Memory B cell (primary cell): Measurements from ENCODE around the gene CTBP2.
"Not testable (repeated sequence)": the region's sequence is repeated elsewhere in the genome, so short reads cannot be mapped to it uniquely, and the experiment has no call there.

Experiments used
- ATAC-seq: fragments of 150-1000 bp; cut with Tn5 transposase; 2 replicates; pipeline ENCODE4 v1.10.0; 2021; ENCODE audit warnings: low read depth, mild to moderate bottlenecking, moderate library complexity
- DNase-seq, 2 donors: peaks; one replicate each; pipeline ENCODE4 v3.0.0; 2022; ENCODE audit warnings: low spot score in 2 of 2
- H3K27ac Mint-ChIP-seq: one replicate; pipeline ENCODE4 v1.8.0; 2022; ENCODE audit warnings: mild to moderate bottlenecking, moderate library complexity, mixed read lengths
- H3K27me3 Mint-ChIP-seq: one replicate; pipeline ENCODE4 v1.8.0; 2022; ENCODE audit warnings: mixed read lengths
- H3K36me3 Mint-ChIP-seq: one replicate; pipeline ENCODE4 v1.8.0; 2022; ENCODE audit warnings: mild to moderate bottlenecking, mixed read lengths
- H3K4me1 Mint-ChIP-seq: one replicate; pipeline ENCODE4 v1.8.0; 2022; ENCODE audit warnings: mixed read lengths
- H3K4me3 Mint-ChIP-seq: one replicate; pipeline ENCODE4 v1.8.0; 2022; ENCODE audit warnings: mild to moderate bottlenecking, moderate library complexity, mixed read lengths
- H3K9me3 Mint-ChIP-seq: one replicate; pipeline ENCODE4 v1.8.0; 2022; ENCODE audit warnings: mixed read lengths

Gene CTBP2

DNA sequence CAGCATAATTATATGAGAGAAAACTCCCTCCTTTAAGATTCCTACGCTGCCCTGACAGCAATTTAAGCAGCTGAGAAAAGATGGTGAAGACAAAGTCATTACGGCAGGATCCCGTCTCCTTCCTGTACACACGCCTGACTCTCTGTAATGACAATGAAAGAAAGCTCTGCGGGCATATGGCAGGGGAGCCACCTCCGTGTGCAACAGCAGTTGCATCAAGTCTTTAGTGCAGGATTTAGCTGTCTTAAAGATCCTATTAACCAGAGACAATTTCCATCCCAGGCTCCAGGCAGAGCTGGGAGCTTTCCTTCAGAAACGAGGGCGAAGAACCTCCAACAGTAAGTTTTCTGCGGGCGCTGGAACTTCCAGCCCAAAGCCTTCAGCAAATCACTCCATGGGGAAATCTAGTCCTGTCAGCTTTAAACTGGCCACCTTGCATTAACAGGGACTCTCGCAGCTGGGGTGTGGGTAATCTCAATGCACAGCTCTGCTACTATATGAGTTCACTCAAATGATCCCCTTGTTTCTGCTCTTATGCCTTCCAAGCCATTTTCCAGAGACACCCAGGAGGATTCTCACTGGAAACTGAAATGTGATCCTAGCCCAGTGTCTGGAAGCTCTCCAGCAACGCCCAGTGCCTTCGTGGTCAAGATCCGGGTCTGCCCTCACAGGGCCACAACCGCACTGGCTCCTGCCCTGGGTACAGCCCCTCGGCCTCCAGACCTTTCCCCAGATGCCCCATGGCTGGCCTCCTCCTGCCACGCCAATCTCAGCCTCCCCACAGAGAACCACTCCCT is 74.9 kb downstream of the CTBP2 start:
- Mint-ChIP-seq H3K4me1 (no peaks in the 10 kb centered on the region), H3K4me3 (no peak overlapping the region), H3K27ac (no peak overlapping the region)

DNA sequence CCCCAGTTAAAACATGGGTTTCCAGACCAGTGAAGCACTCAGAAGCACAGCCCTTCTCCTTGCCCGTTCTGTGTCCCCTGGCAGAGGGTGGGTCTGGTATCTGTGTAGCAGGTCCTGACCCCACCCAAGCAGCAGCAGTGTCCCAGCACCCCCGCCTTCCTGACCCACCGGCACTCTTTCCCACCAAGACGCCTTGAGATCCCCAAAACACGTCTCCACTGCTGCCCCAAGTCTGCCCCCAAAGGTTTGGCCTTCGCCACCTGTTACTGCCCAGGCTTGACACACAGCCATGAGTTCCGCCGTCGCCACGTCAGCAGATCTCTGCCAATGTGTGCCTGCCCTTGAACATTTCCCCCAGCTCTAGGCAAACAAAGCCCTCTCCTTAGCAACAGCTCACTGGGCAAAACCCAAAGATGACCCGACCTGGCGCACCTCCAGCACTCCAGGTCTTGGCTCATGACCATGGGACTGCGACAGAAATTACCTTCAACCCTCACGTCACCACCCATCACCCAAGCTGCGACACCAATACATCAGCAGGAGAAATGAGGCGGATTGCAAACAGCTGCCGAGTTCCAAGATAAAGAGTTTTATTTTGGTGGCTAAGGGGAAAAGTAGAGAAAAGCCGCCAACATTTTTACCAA is 75.6 kb downstream of the CTBP2 start:
- H3K36me3 Mint-ChIP-seq, result no peaks in the 10 kb centered on the region
- H3K27me3 Mint-ChIP-seq, result peaks cover 14% of the 10 kb centered on the region
- DNase-seq (no peak), ATAC-seq (no peak)
- no peaks in the 10 kb centered on the region for H3K9me3 Mint-ChIP-seq
- H3K4me3 Mint-ChIP-seq, result no peak overlapping the region
- no peaks in the 10 kb centered on the region for H3K4me1 Mint-ChIP-seq
- H3K27ac Mint-ChIP-seq, result no peak overlapping the region

More for the DNA sequence above, 74.9 kb downstream of the CTBP2 start:
- peaks cover 14% of the 10 kb centered on the region for H3K27me3 Mint-ChIP-seq
- ATAC-seq (no peak), DNase-seq (no peak)
- H3K9me3 Mint-ChIP-seq, result no peaks in the 10 kb centered on the region
- no peaks in the 10 kb centered on the region for H3K36me3 Mint-ChIP-seq

DNA sequence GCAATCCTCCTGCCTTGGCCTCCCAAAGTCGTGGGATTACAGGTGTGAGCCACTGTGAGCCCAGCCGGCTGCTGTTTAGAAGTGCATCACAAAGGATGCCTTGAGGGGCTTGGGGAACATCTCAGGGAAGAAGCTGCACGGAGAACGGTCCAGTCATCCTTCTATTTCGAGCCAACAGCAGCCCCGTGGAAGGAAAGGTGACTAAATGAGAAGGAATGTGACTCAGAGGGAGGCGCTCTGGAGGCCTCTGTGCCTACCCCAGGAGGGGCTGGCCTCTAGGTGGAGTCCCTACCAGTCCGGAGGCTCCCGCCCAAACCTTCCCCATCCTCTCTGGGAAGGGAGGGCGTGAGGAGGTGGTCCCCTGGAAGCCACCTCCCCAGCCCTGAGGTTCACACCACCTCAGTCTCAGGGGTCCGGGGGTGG is 76.2 kb downstream of the CTBP2 start:
- ATAC-seq, result no peak
- Mint-ChIP-seq H3K27ac (no peak overlapping the region), H3K36me3 (no peaks in the 10 kb centered on the region), H3K9me3 (no peaks in the 10 kb centered on the region), H3K4me1 (no peaks in the 10 kb centered on the region), H3K4me3 (no peak overlapping the region), H3K27me3 (peaks cover 13% of the 10 kb centered on the region)
- DNase-seq, result no peak

DNA sequence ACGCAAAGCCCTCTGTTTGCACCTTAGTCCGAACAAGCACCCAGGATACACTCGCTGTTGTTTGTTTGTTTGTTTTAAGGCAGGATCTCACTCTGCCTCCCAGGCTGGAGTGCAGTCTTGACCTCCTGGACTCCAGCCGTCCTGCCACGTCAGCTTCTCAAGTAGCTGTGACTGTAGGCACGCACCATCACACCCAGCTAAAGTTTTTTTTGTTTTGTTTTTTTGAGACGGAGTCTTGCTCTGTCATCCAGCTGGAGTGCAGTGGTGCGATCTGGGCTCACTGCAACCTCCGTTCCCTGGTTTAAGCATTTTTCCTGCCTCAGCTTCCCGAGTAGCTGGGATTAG is 76.8 kb downstream of the CTBP2 start:
- DNase-seq (no peak), ATAC-seq (no peak)
- Mint-ChIP-seq H3K27me3 (peaks cover 13% of the 10 kb centered on the region), H3K4me3 (no peak overlapping the region), H3K9me3 (no peaks in the 10 kb centered on the region), H3K36me3 (no peaks in the 10 kb centered on the region), H3K4me1 (no peaks in the 10 kb centered on the region), H3K27ac (no peak overlapping the region)

DNA sequence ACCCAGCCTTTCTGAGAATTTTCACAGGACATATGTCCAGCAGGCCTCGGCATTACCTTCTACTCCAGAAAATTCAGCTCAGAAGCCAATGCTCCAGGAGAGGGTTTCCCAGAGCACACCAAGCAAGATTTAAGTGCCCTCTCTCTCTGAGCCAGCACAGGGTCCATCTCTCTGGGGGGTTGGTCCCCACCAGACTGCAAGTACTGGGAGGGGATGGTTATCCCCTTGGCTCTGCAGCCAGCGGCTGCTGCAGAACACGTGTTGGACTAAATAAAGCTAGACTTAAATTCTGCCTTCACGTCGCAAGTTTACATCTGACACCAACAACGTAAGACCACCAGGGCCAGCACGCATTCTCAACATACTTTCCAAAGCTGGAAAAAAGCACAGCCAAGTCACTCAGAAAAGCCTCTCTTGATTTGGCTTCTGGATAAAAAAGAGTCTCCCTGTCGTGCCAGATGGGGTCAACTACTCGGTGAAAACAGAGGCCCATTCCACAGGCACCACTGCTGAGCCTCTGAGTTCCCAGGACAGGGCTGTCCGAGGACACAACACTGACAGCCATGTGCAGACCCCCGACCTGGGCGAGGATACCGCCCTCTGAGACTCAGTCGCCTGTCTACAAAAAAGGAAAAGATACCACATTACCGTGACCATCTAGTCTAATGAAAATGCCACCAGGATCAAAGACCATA is 77.3 kb downstream of the CTBP2 start:
- no peaks in the 10 kb centered on the region for H3K4me1 Mint-ChIP-seq
- H3K4me3 Mint-ChIP-seq, result no peak overlapping the region
- ATAC-seq (no peak), DNase-seq (no peak)
- peaks cover 12% of the 10 kb centered on the region for H3K27me3 Mint-ChIP-seq
- H3K9me3 Mint-ChIP-seq, result no peaks in the 10 kb centered on the region
- no peaks in the 10 kb centered on the region for H3K36me3 Mint-ChIP-seq
- no peak overlapping the region for H3K27ac Mint-ChIP-seq

DNA sequence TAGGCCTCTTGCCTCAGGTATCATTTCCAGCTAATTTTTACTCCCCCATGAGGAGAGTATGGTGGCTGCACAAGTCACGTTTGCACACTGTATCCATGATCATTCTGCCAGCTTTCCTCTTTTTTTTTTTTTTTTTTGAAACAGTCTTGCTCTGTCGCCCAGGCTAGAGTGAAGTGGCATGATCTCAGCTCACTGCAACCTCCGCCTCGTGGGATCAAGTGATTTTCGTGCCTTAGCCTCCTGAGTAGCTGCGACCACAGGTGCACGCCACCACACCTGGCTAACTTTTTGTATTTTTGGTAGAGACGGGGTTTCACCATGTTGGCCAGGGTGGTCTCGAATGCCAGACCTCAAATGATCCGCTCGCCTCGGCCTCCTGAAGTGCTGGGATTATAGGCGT is 77.9 kb downstream of the CTBP2 start:
- not testable (repeated sequence) for H3K9me3 Mint-ChIP-seq, ATAC-seq, H3K4me3 Mint-ChIP-seq, H3K27ac Mint-ChIP-seq, H3K4me1 Mint-ChIP-seq, H3K36me3 Mint-ChIP-seq, DNase-seq, H3K27me3 Mint-ChIP-seq

DNA sequence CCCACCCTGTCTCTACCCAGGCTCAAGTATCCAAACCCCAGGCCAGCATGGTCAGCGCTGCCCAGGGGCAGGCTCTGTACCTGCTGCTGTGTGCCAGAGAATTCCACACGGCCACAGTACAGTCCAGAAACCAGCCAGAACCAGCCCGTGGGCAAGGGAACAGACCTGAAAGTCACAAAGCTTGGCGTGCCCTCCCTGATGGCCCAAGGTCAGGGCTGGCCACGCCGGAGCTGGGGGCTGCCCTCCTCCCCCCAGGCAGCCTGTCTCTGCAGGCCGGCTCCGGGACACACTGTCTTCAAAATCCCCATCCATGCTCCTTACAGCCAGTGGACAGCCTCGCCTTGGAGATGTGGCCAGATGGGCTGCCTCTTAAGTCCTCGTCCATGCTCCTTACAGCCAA is 78.4 kb downstream of the CTBP2 start:
- Mint-ChIP-seq H3K9me3 (no peaks in the 10 kb centered on the region), H3K36me3 (no peaks in the 10 kb centered on the region), H3K27ac (no peak overlapping the region), H3K4me1 (no peaks in the 10 kb centered on the region), H3K4me3 (no peak overlapping the region), H3K27me3 (peaks cover 8% of the 10 kb centered on the region)
- DNase-seq (no peak), ATAC-seq (no peak)

DNA sequence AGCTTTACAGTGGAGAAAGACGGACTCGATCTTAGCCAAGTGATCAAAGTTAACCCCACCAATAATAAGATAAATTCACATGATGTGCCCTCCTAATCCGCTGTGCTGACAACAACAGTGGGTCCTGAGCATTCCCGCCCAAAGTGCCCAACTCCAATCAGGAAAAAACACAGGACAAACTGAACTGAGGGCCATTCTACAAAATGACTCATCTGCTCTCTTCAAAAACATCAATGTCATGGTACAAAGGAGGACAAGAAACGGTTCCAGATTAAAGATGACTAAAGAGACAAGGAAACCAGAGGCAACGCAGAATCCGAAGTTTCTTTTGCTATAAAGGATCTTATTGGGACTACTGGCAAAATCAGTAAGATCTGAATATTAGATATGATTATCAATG is 79.4 kb downstream of the CTBP2 start:
- no peak overlapping the region for H3K27ac Mint-ChIP-seq
- H3K9me3 Mint-ChIP-seq, result no peaks in the 10 kb centered on the region
- ATAC-seq (no peak), DNase-seq (no peak)
- H3K4me1 Mint-ChIP-seq, result no peaks in the 10 kb centered on the region
- H3K27me3 Mint-ChIP-seq, result peaks cover 12% of the 10 kb centered on the region
- H3K4me3 Mint-ChIP-seq, result no peak overlapping the region
- no peaks in the 10 kb centered on the region for H3K36me3 Mint-ChIP-seq

DNA sequence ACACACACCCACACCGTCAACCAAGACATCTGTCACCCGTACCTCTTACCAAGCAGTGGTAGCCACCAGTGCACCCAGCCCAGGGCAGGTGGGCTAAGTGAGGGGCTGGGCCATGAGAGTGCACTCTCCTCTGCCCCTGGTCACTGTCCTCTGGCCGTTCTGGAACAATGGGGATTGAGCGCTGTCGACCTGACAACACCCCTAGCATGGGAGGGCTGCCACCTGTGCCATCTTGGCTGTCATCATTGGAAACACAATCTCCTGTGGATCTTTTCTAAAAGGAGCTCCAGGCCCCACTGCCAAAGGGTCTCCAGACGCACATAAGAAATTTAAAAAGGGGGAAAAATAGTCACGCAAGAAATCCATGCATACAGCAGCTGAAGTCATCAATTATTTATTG is 80.1 kb downstream of the CTBP2 start:
- Mint-ChIP-seq H3K4me3 (no peak overlapping the region), H3K27ac (no peak overlapping the region), H3K36me3 (no peaks in the 10 kb centered on the region), H3K4me1 (no peaks in the 10 kb centered on the region), H3K9me3 (no peaks in the 10 kb centered on the region), H3K27me3 (peaks cover 13% of the 10 kb centered on the region)
- no peak for ATAC-seq
- no peak for DNase-seq

DNA sequence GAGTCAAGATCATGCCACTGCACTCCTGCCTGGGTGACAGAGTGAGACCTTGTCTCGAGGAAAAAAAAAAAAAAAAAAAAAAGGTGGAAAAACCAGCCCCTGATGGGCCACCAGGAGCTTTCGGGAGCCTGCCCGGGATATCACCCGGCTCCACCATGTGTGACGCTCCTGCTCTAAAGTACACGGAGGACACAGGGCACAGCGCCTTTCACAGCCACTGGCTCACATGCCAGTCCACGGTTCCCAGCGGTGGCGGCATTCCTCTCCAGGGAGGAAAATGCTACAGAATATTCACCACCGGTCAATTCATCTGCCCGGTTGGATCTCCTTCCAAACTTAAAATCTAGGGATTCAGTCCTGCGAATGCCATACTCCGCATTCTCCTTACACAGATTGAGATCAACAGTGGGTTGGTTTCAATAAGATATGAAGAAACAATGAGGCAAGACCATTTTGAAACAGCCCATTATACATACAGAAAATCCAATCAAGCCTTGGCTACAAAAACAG is 81.2 kb downstream of the CTBP2 start:
- Mint-ChIP-seq H3K4me1 (no peaks in the 10 kb centered on the region), H3K4me3 (no peak overlapping the region), H3K36me3 (no peaks in the 10 kb centered on the region), H3K27me3 (peaks cover 11% of the 10 kb centered on the region), H3K27ac (no peak overlapping the region), H3K9me3 (no peaks in the 10 kb centered on the region)
- DNase-seq, result no peak
- ATAC-seq, result no peak

DNA sequence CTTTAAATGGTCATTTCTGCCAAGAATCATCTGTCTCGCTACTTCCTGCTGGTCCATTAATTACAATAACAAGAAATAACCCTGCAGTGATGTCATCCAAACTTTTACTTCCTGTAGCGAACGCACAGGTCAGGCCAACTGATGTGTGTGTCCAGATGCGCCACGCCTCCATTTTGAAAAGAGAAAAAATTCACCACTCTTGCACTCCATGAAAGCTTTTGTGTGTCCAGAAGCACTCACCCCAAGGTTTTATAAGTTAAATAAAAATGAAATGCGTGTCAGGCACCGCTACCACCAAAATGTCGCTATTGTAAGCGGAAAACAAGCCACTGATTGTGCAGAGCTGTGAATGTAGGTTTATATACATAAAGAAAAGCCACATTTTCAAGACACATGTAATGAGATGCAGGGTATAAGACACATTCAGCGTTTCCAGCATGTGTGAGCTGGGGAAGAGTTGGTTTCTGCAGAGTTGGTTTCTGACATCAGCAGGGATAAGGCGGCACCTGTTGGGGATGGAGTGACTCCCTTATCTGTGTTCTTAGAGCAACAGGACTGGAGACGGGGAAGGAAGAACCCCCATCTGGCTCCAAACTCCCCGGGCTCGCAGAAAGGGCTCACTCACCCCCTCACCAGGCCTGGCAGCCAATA is 83.3 kb downstream of the CTBP2 start:
- H3K4me1 Mint-ChIP-seq, result no peaks in the 10 kb centered on the region

DNA sequence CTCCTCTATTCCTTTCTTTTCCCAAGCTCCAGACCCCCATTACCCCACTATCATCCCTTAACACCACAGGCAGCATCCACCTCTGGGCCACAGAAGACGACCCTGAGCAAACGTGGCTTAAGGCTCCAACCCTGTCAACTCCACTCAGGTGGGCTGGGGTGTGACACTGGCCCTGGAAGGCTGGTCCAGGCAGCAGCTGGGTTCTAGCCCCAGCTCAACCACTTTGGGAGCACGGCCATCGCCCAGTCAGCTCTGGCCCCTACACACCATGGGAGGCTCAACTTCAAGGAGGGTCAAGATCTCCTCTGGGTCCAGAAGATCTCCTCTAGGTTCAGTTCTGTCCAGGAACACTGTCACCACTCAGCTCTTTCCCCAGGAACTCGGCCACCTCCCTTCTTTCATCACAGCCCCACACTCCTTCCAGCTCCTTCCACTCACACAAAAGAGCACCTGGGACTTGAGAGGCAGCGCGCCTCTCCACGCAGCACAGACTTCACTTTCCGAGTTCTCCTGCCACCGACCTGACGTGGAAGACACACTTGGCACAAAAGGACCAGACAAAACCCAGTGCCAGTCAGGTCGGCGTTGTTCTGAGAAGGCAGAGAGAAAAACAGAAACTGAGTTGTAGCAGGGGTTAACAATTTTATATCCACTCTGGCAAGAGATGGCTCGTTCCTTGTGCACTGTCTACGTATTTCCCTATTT is 84.1 kb downstream of the CTBP2 start:
- H3K9me3 Mint-ChIP-seq, result no peaks in the 10 kb centered on the region
- no peaks in the 10 kb centered on the region for H3K36me3 Mint-ChIP-seq
- peaks cover 14% of the 10 kb centered on the region for H3K27me3 Mint-ChIP-seq
- ATAC-seq (no peak), DNase-seq (no peak)
- no peaks in the 10 kb centered on the region for H3K4me1 Mint-ChIP-seq
- H3K27ac Mint-ChIP-seq, result no peak overlapping the region
- H3K4me3 Mint-ChIP-seq, result no peak overlapping the region

More for the DNA sequence above, 83.3 kb downstream of the CTBP2 start:
- ATAC-seq (no peak), DNase-seq (no peak)
- Mint-ChIP-seq H3K27me3 (peaks cover 12% of the 10 kb centered on the region), H3K9me3 (no peaks in the 10 kb centered on the region), H3K36me3 (no peaks in the 10 kb centered on the region), H3K27ac (no peak overlapping the region), H3K4me3 (no peak overlapping the region)

DNA sequence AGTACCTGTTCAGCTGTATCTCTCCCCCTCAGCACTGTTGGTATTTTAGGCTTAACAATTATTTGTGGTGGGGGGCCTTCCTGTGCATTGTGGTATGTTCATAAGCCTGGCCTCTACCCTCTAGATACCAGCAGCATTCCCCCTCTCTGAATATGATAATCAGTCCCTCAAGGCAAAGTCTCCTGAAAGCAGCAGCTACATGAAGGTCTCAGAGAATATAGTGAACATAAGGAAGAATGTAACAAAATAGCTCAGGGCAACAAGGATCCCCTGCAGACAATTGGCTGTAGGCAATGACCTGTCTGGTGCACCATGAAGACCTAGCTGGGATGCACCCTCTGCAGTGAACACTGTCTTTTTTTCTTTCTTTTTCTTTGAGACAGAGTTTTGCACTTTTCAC is 86.4 kb downstream of the CTBP2 start:
- H3K9me3 Mint-ChIP-seq, result no peaks in the 10 kb centered on the region
- no peak overlapping the region for H3K4me3 Mint-ChIP-seq
- H3K4me1 Mint-ChIP-seq, result no peaks in the 10 kb centered on the region
- H3K36me3 Mint-ChIP-seq, result no peaks in the 10 kb centered on the region
- no peak overlapping the region for H3K27ac Mint-ChIP-seq
- DNase-seq (no peak), ATAC-seq (no peak)
- H3K27me3 Mint-ChIP-seq, result peaks cover 18% of the 10 kb centered on the region
